CD4-positive, alpha-beta T cell treated with Interleukin-17A for 4 hours (primary cell): Measurements from ENCODE around the gene DLEC1.

Source experiments
- DNase-seq: peaks from one replicate; pipeline ENCODE4 v3.0.0-alpha.2; 2020; ENCODE audit warnings: mixed read lengths

The DLEC1 gene

DNA sequence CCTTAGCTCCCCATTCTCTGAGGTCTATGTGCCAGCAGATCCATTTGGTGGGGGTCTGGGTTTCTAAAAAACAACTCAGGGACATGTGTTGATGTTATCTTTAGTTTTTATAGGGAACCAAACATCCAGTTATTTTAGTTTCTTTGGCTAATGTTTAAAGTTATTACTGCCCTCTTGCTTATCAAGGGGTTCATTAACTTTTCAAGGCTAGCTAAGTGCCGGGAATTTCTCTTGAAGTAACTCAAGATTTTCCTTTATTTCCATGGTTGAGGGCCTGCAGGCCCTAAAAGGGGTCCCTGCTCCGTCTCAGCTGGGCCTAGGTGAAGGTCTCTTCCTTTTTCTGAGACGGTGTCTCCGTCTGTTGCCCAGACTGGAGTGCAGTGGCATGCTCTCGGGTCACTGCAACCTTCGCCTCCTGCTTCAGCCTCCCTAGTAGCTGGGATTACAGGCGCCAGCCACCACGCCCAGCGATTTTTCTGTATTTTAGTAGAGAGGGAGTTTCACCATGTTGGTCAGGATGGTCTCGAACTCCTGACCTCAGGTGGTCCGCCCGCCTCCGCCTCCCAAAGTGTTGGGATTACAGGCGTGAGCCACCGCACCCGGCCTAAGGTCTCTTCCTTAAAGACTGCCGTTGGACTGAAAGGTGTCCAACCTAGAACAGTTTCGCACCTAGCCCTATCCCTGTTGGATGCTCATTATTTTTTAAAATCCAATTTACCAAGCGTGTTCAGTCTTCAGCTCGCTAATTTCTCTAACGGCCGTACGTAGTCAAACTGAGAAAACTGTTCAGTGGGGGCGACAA, 125.0 kb downstream of the DLEC1 start:
- DNase-seq: no peak

DNA sequence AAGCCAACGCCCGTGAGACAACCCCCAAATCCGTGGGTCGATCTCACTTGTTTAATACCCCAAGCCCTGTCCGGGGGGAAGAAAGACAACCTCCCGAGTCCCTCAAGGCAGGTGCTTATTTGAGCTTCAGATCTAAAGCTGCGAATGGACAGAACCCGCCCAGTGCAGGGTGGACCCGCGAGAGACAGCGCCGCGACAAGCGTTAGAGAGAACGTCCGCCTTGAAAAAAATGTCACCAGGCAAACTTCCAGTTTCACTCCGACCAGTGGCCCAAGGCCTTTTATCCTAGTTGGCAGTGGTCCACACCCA, 125.6 kb downstream of the DLEC1 start:
- no peak for DNase-seq

DNA sequence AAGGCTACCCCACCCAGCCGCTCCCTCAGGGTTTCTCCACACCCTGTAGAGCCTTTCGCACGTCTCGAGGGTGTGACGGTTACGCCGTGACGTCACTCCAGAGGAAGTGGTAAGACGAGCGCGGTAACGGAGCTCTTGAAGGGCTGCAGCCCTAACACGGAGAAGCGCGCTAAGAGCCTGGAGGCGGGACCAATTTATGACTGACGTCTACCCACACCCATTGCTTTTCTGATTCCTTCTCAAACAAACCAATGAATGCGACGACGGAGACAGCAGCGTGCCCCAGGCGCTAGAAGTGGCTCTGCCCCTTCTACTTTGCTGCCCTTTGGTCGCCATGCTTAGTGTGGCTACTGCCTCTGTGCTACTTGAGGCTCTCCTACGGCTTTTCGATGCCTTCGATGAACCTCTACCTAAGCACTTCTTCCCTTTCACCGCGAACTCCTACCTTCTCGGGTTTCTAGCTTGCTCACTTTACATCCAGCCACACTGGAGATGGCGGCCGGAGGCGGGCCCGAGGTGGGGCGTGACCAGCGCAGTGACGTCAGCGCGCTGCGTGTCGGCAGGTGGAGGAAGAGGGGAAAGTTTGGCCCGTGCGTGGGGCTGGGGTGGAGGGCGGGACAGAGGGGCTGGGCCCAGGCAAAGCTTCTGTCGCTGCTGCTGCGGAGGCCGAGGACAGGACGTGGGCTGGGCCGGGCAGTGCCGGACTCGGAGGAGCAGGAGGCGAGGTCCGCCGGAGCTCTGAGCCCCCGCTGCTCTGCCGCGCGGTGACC, 126.1 kb downstream of the DLEC1 start, which contains the start of gene OXSR1:
OXSR1 (plus strand) TSS at position 586 of the 770 bp plus-strand sequence. CDS start 340 bp downstream, outside the sequence.
- peak; percentile 96 for DNase-seq

- no peak for DNase-seq
These were observed 126.8 kb downstream of the DLEC1 start for GRCh38 chr3:38165722-38166387.

GRCh38 chr3:38167591-38167990, 128.6 kb downstream of the DLEC1 start:
- DNase-seq: no peak

DNA sequence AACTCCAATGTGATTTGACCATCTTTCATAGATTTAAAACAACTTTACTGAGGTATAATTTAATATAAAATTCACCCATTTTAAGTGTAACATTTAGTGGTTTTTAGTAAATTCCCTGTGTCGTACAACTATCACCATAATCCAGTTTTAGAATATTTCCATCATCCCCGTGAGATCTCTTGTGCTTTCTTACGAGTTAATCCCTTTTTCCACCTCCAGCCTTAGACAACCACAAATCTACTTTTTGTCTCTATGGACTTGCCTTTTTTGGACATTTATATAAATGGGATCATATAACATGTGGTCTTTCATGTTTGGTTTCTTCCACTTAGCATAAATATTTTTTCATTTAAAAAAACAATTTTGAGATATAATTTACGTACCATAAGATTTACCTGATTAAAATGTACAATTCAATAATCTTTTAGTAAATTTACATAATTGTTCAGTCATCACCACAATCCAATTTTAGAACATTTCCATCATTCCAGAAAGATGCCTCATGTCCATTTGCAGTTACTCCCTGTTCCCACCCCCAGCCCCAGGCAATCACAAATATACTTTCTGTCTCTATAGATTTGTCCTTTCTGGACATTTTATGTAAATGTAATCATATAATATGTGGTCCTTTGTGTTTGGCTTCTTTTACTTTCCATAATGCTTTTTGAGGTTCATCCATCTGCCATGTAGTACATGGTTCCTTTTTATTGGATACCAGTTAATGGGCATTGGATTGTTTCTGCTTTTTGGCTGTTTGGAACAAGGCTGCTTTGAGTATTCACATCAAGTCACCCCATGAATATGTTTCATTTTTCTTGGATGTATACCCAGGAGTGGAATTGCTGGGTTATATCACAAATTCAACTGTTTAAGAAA, 129.4 kb downstream of the DLEC1 start:
- DNase-seq: no peak

DNA sequence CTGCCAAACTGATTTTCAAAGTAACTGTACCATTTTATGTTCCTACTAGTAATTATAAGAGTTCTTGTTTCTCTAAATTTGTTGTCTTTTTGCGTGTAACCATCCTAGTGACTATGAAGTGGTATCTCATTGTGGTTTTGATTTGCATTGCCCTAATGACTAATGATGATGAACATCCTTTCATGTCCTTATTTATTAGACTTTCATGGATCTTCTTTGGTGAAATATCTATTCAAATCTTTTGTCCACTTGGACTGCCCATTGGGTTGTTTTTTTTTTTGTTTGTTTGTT, 130.0 kb downstream of the DLEC1 start:
- DNase-seq: no peak

DNA sequence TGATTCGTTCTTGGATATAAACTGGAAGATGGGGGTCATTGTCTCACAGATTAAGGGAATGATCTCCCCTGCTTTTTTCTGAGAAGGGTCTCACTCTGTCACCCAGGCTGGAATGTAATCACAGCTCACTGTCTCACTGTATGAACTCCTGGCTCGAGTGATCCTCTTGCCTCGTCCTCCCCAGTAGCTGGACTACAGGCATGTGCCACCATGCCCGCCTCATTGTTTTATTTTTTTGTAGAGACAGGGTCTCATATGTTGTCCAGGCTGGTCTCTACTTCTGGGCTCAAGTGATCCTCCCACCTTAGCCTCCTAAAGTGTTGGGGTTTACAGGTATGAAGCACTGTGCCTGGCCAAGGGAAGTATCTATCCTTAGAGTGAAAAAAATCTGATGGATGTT, 131.7 kb downstream of the DLEC1 start:
- no peak for DNase-seq

GRCh38 chr3:38171622-38172021, 132.6 kb downstream of the DLEC1 start:
- no peak for DNase-seq
